Measurements from ENCODE around the gene GP5.

Gene GP5

GRCh38 chr3:194348354-194348753, 50.7 kb downstream of the GP5 start:
- no peak for DNase-seq (ENCODE audit: low spot score)

- DNase-seq (ENCODE audit: low spot score) = no peak
These were observed 52.4 kb downstream of the GP5 start for GRCh38 chr3:194346621-194347020.

- DNase-seq (ENCODE audit: low spot score) = no peak
These were observed 53.0 kb downstream of the GP5 start for GRCh38 chr3:194346035-194346434.
